Measurements from ENCODE around the gene ADPRHL1.
"Not testable (repeated sequence)": the region's sequence is repeated elsewhere in the genome, so short reads cannot be mapped to it uniquely, and the experiment has no call there.

Gene ADPRHL1

GRCh38 chr13:113452466-113452865 lies 822 bp downstream of the ADPRHL1 start:
- DNase-seq: no peak

DNA sequence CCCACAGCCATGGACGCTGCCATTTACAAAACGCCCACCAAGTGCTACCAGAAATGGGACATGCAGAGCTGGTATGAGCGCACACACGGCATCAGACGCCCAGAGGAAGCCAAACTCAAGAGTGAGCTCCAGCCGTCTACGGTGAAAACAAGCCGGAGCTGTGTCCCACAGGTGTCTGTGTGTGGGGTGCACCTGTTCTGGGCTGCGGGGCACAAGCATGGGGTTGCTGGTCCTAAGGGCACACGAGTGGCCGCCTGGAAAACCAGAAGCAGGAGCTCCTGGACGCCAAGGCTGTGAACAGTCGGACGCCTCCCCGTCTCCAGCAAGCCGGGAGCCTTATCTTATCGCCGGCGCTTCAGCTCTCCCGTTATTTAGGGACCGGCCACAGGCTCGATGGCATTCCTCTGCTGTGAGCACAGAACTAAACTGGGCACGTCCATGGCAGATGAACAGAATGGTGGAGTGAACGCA lies 1.3 kb downstream of the ADPRHL1 start:
- no peak for DNase-seq

DNA sequence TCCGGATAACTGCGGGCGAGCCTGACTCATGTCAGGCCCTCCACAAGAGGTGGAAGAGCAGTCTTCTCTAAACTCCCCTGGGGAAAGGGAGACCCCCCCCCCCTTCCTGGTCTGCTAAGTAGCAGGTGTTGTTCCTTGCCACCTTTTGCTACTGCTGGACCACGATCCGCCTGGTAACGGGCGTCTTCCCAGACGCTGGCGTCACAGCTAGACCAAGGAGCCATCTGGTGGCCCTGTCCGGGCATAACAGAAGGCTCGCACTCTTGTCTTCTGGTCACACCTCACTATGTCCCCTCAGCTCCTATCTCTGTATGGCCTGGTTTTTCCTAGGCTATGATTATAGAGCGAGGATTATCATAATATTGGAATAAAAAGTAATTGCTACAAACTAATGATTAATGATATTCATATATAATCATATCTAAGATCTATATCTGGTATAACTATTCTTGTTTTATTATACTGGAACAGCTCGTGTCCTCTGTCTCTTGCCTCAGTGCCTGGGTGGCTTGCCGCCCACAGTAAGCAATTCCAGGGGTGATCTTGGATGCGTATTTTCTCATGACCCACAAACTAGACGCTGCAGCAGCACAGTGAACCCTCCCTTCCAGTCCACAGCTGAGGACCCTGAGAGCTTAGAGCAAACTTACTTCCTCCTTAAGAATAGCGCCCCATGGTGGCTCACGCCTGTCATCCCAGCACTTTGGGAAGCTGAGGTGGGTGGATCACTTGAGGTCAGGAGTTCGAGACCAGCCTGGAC lies 2.2 kb downstream of the ADPRHL1 start:
- peak in 1 of 2 donors; percentile 14 for DNase-seq

GRCh38 chr13:113450348-113450744 lies 2.9 kb downstream of the ADPRHL1 start:
- DNase-seq: not testable (repeated sequence)

DNA sequence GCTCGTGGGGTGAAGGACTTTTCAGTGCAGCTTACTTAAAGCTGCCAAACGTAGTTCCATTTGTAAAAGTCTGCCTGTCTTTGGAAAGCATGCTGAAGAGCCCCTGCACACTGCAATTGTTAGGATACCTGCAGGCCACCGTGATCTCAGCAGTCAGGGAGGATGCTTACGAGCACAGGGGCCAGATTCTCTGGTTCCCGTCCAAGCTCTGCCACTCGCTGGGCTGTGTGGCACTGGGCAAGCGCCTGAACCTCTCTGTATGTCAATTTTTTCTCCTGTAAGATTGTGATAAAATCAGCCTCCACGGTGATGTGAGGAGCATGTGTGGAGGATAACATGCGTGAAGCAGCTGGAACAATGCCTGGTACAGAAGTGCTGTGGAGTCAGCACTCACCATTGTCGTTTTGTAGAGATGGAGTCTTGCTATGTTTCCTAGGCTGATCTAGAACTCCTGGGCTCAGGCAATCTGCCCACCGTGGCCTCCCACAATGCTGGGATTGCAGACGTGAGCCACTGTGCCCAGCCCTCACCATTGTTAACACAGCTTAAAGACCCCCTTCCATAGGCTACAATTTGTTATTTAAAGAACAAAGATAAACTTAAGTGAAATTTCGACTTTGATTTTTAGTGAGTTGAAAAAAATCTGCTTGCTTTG lies 3.5 kb downstream of the ADPRHL1 start:
- no peak for DNase-seq

- peak in 1 of 2 donors; percentile 29 for DNase-seq
These were observed 4.2 kb downstream of the ADPRHL1 start for GRCh38 chr13:113448885-113449692.

DNA sequence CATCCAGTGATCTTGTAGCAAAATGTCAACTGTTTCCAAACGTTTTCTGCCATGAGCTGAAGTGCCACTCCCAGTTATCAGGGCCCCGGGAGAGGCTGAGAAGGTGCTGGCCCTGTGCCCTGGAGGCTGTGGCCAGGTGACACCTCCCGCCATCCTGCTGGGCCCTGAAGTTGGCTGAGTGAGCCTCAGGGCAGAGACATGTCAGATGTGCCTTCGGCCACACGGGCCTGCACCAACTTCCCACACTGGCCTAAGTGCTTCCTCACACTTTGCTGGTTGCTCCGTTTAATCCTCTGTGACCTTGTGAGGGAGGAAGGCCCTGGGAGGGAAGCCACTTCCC lies 4.8 kb downstream of the ADPRHL1 start:
- DNase-seq: no peak

- DNase-seq: no peak
These were observed 5.7 kb downstream of the ADPRHL1 start for GRCh38 chr13:113447596-113447995.

DNA sequence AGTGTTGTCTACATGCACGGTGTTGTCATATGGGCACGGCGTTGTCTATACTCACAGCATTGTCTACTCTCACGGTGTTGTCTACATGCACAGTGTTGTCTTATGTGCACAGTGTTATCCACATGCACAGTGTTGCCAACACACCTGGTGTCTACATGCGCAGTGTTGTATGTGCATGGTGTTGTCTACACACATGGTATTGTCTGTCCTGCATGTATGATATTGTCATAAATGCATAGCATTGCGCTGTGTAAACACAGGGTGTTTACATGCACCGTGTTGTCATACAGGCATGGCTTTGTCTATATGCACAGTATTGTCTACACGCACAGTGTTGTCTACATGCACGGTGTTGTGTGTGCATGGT lies 6.8 kb downstream of the ADPRHL1 start:
- no peak for DNase-seq

DNA sequence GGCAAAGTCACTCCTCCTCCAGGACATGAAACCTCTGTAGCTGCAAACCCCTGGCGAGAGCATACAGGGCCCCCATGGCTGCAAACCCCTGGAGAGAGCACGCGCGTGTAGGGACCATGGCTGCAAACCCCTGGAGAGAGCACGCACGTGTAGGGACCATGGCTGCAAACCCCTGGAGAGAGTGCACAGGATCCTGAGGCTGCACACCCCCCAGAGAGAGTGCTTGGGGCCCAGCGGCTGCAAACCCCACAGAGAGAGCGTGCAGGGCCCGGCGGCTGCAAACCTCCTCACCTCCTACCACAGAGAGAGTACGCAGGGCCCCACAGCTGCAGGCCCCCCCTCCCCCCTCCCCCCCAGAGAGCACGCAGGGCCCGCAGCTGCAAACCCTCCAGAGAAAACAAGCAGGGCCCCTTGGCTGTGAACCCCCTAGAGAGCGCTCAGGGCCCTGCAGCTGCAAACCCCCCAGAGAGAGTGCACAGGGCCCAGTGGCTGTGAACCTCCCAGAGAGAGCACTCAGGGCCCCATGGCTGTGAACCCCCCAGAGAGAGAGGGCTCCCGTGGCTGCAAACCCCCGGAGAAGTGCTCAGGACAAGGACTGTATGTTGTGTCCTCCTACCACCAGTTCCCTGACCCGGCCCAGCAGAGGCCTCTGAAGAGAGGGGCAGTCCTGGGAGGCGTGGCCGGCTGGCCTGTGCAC lies 7.3 kb downstream of the ADPRHL1 start:
- DNase-seq: peak in 1 of 2 donors; percentile 24

DNA sequence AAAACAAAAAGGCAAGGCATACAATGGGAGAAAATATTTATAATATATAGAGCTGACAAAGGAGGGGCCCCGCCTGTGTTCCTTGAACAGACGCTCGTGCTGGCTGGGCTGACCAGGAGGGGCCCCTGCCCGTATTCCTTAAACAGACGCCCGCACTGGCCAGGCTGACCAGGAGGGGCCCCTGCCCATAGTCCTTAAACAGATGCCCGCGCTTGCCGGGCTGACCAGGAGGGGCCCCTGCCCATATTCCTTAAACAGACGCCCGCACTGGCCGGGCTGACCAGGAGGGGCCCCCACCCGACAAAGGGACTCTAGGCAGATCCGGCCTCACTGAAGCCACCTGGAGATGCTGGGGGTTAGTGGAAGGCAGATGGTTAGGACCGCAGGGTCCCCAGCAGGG lies 9.3 kb downstream of the ADPRHL1 start:
- DNase-seq: no peak

DNA sequence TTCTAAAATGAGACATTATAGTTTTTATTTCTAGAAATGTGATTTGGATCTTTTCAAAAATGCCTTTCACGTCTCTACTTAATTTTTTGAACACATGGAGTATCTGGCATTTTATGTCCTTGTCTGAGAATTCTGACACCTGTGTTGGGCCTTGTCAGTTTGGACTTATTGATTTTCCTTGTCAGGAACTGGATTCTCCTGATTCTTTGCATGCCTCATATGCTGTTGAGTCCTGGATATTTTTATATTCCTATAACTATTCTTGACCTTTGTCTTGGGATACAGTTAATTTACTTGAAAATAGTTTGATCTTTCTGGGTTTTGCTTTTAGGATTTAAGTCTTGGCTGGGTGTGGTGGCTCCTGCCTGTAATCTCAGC lies 10.3 kb downstream of the ADPRHL1 start:
- no peak for DNase-seq

DNA sequence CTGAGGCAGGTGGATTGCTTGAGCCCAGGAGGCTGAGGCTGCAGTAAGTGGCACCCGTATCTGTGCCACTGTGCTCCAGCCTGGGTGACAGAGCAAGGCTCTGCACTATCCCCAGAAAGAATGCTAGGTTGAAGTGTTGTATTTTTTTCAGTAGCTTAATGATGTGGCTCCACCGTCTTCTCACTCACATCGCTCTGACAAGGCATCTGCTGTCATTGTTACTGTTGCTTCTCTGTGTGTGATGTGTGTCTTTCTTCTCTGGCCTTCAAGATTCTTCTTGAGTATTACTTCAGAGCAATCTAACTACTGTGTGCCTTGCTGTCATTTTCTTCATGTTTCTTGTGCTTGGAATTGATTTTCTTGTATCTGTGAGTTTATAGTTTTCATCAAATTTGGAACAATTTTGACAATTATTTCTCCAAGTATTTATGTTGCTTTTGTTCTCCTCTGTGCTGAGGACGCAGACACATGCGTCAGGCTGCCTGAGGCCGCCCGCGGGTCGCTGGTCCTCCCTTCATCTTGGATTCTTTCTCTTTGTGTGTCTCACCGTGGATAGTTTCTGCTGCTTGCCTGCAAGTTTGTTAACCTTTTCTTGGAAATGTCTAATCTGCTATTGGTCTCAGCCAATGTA lies 10.8 kb downstream of the ADPRHL1 start:
- DNase-seq: no peak

DNA sequence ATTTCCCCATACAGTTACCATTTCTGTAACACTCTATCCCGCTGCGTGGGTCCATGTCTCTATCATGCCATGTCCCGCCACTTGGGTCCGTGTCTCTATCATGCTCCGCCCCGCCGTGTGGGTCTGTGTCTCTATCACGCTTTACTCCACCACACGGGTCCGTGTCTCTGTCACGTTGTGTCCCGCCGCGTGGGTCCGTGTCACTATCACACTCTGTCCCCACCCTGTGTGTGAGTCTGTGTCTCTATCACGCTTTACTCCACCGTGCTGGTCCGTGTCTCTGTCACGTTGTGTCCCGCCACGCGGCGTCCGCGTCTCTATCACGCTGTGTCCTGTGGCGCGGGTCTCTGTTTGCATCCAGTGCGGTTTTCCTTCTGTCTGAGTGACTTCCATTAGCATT lies 11.6 kb downstream of the ADPRHL1 start:
- no peak for DNase-seq

DNA sequence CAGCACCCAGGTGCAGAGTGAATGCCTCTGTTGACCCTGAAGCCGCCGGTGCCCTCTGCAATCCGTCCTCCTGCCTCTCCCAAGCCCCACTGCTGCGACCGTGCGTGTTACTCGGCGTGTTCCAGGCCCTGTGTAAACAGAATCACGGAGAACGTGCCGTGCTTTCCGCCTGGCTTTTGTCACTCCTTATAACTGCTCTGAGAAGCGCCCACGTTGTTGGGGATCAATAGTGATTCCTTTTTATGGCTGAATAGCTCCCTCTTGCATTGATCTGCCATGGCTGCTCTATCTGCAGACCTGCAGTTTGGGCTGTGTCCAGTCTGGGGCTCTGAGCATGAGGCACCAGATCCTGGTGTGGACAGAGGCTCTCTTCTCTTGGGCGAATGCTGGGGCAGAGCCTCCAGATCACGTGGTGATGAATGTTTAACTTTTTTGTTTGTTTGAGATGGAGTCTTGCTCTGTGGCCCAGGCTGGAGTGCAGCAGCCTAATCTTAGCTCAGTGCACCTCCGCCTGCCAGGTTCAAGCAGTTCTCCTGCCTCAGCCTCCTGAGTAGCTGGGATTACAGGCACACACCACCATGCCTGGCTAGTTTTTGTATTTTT lies 15.8 kb downstream of the ADPRHL1 start:
- no peak for DNase-seq

DNA sequence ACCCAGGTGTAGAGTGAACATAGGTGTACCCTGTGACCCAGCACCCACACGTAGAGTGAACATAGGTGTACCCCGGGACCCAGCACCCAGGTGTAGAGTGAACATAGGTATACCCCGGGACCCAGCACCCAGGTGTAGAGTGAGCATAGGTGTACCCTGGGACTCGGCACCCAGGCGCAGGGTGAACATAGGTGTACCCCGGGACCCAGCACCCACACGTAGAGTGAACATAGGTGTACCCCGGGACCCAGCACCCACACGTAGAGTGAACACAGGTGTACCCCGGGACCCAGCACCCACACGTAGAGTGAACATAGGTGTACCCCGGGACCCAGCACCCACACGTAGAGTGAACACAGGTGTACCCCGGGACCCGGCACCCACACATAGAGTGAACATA lies 16.4 kb downstream of the ADPRHL1 start:
- DNase-seq: not testable (repeated sequence)

DNA sequence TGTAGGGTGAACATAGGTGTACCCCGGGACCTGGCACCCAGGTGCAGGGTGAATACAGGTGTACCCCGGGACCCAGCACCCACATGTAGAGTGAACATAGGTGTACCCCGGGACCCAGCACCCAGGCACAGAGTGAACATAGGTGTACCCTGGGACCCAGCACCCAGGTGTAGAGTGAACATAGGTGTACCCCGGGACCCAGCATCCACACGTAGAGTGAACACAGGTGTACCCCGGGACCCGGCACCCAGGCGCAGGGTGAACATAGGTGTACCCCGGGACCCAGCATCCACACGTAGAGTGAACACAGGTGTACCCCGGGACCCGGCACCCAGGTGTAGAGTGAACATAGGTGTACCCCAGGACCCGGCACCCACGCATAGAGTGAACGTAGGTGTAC lies 17.4 kb downstream of the ADPRHL1 start:
- not testable (repeated sequence) for DNase-seq

DNA sequence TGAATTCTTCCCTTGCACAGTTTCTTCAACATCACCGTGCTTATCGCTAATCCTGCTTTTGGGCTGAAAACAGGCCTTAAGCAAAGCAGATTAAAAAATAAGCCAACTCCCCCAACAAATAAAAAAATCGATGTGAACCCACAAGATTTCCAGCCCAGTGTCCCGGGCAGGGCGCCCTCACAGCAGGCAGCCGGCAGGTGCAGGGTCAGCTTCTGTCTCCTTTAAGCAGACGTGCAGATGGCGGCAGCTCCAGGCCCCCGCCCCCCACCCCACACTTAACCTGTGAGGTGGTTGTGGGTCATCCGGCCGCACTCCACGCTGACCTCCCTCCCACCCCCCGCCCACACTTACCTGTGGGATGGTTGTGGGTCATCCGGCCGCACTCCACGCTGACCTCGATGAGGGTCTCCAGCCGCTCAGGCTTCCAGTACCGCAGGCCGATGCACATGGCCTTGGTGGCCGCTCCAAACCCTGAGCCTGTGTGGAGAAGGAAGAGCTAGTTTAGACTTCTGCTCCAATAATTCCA lies 19.8 kb downstream of the ADPRHL1 start:
- DNase-seq: no peak

DNA sequence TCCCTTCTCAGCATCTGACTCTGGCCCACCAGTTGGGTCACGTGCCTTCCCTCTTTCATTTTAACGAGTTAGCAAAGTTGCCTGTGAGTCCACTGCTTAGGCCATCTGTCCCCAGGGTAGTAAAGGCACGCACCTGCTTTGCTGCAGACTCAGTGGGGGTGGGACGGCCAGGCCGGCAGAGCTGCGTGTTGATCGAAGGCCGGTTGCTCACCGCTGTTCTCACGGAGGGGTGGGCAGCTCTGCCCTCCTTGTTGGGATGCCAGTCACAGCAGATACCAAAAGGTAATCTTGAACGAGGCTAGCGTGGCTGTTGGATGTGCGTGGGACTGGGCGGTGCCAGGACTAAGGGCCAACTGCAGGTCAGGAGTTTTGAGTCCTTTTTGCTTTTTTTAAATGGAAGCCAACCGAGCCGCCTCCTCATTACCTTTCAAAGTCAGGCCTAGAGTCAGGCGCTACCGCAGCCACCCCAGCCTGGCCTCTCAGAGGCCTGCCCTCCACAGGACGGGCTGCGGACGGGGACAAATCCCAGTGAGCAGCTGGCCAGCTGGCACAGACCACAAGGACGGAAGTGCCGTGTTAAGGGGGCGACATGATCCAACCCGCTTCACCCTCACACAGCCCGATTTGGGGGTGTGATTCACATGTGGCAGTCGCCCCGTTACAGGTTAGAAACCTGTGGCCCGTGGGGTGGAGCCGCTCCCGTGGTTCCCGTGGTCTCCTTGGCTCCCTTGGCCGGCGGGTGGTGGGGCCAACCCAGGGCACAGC lies 20.6 kb downstream of the ADPRHL1 start:
- no peak for DNase-seq

DNA sequence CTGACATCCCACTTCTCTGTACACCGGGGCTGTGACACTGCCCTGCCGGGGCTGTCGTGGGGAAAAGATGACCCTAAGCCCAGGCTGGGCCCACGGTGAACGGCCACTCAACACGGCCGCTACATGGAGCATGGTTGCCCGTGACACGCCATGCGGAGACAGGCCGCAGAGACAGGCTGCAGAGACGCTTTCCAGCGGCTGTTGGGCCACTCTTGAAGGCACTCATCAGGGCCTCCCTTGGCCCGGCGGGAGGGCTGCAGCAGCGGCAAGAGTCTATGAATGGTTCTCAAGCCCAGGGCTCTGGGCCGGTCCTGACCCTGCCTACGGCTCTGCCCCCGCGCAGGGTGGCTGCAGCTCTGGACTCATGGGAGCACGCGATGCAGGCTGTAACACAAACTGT lies 22.1 kb downstream of the ADPRHL1 start:
- no peak for DNase-seq

Measured in hippocampal formation (tissue), 2 donors.